ENCODE data around the gene LRRC1. TPM values are rescaled to one million over a fixed set of nuclear protein-coding genes. Genes with fewer than 3 reads are reported as not detected.

LRRC1 gene
- total RNA-seq, 1 experiment from 2014 or later = 10.3 TPM

- Mint-ChIP-seq H3K4me1 (peaks cover 27 to 28% of the 10 kb centered on the region in 2 experiments), H3K27ac (peak overlapping the region in 2 of 3 experiments; percentile 14 to 67; a peak in 2 of 7 replicates), H3K4me3 (no peak overlapping the region; a peak in 1 of 5 replicates), H3K36me3 (ENCODE audit: insufficient read depth in 1 of 3, low read depth in 3 of 3) (peaks cover 5 to 9% (median 7%) of the 10 kb centered on the region in 3 experiments; a peak in 6 of 7 replicates), H3K27me3 (ENCODE audit: low read depth) (no peaks in the 10 kb centered on the region; the same call in 1 of the 2 replicates), H3K9me3 (no peaks in the 10 kb centered on the region)
- no peaks in the 10 kb centered on the region for H3K79me2 ChIP-seq (ENCODE audit: insufficient read depth, low read length)
- no peak overlapping the region for H2BK20ac ChIP-seq (ENCODE audit: low read depth, low read length, poor library complexity, severe bottlenecking)
- H3K4me1 ChIP-seq (ENCODE audit: insufficient read depth, low read length) = no peaks in the 10 kb centered on the region
- H3K9ac ChIP-seq (ENCODE audit: extremely low read depth, insufficient read length, low read length) = no peak overlapping the region
- H2BK12ac ChIP-seq (ENCODE audit: insufficient read length, low read depth, low read length) = no peak overlapping the region
- H2AK5ac ChIP-seq (ENCODE audit: insufficient read length, low read length) = no peak overlapping the region
- WGBS (ENCODE audit: extremely low coverage, insufficient read length, low lambda C conversion rate) = no CpG with 5 or more reads among the region's 2 CpGs
- no peak overlapping the region for H3K4me2 ChIP-seq (ENCODE audit: insufficient read depth, insufficient read length, low read length)
- H3K4ac ChIP-seq (ENCODE audit: low read depth, low read length) = no peak overlapping the region
- H3K23ac ChIP-seq (ENCODE audit: insufficient read length, low read depth, low read length) = no peak overlapping the region
- H3K23me2 ChIP-seq (ENCODE audit: insufficient read length, low read depth, low read length, poor library complexity, severe bottlenecking) = no peaks in the 10 kb centered on the region
- no peak overlapping the region for H4K8ac ChIP-seq (replicated peaks; ENCODE audit: insufficient read length, low read depth, low read length)
- H2BK5ac ChIP-seq (ENCODE audit: insufficient read length, low read length) = no peak overlapping the region
- H2BK120ac ChIP-seq (ENCODE audit: low read depth, low read length, poor library complexity, severe bottlenecking) = no peak overlapping the region
- no peak for DNase-seq
- H3K14ac ChIP-seq (ENCODE audit: insufficient read depth, low read length) = no peak overlapping the region
- H3K79me1 ChIP-seq (ENCODE audit: insufficient read depth, low read depth, low read length, poor library complexity, severe bottlenecking) = no peaks in the 10 kb centered on the region
- no peak overlapping the region for H3K56ac ChIP-seq (ENCODE audit: insufficient read length, low read depth, low read length)
- H2AFZ ChIP-seq (ENCODE audit: low read length) = no peak overlapping the region
- no peak overlapping the region for H4K91ac ChIP-seq (ENCODE audit: insufficient read length, low read depth, low read length)
- H3K27ac ChIP-seq (ENCODE audit: insufficient read length, low read depth, low read length) = no peak overlapping the region
- no peak overlapping the region for H3T11ph ChIP-seq (ENCODE audit: low read length)
- H2BK15ac ChIP-seq (ENCODE audit: low read depth, low read length) = no peak overlapping the region
- no peaks in the 10 kb centered on the region for H3K27me3 ChIP-seq (ENCODE audit: insufficient read depth, low read length)
- H3K9me3 ChIP-seq (ENCODE audit: control insufficient read depth, low read depth, low read length) = no peaks in the 10 kb centered on the region
- TF ChIP-seq CTCF (conservative IDR thresholded peaks at IDR 0.05) = no peak
- no peak overlapping the region for H3K18ac ChIP-seq (ENCODE audit: insufficient read length, low read depth, low read length)
- no peak overlapping the region for H4K5ac ChIP-seq (ENCODE audit: insufficient read length, low read depth, low read length)
- H4K20me1 ChIP-seq (ENCODE audit: control insufficient read depth, insufficient read depth, insufficient read length) = no peaks in the 10 kb centered on the region
Observed at GRCh38 chr6:53919881-53920360, 125.1 kb downstream of the LRRC1 start.

Data from H9 (cell line).